ENCODE results near the gene HNRNPLL. TPM values are rescaled to one million over a fixed set of nuclear protein-coding genes. Genes with fewer than 3 reads are reported as not detected.

Gene HNRNPLL
- total RNA-seq, 2 experiments from 2014 or later: 7.6 to 47.9 TPM

GRCh38 chr2:38549851-38550250 lies 52.9 kb downstream of the HNRNPLL start:
- ChIA-PET CTCF (ENCODE audit: unreplicated experiment) (no interaction called here), POLR2A (interaction anchor here (0.5 to 1.3 kb wide), 4 partner anchors 10 to 784 kb away, joined by 3 read pairs; no protein-coding TSS in a partner anchor)
- intact Hi-C loops (cut with micrococcal nuclease; ENCODE audit: unreplicated experiment): no loop called here
- H3K36me3 ChIP-seq (ENCODE audit: insufficient read depth, low read length): no peaks in the 10 kb centered on the region
- no peaks in the 10 kb centered on the region for H3K9me2 ChIP-seq (ENCODE audit: insufficient read depth, low read length)
- H4K20me1 ChIP-seq (ENCODE audit: insufficient read depth, low read length): no peaks in the 10 kb centered on the region
- no peak for DNase-seq (ENCODE audit: low spot score)
- TF ChIP-seq EZH2phosphoT487 (IDR thresholded peaks at IDR 0.05; ENCODE audit: borderline replicate concordance, low read depth, low read length): no peak
- no peak for TF ChIP-seq CTCF (conservative IDR thresholded peaks at IDR 0.05; ENCODE audit: low read length)
- H3K79me2 ChIP-seq (ENCODE audit: insufficient read depth, low read depth, low read length): no peaks in the 10 kb centered on the region
- no TSS peak for BruUV-seq (replicated peaks)
- no peak overlapping the region for H2AFZ ChIP-seq (ENCODE audit: low read length)
- no peak overlapping the region for H3K27ac ChIP-seq (ENCODE audit: low read depth, low read length, poor library complexity, severe bottlenecking)
- H3K4me1 ChIP-seq (ENCODE audit: insufficient read depth, low read length, poor library complexity, severe bottlenecking): no peaks in the 10 kb centered on the region
- no peak overlapping the region for H3K4me2 ChIP-seq (ENCODE audit: low read length)
- no peak overlapping the region for H3K4me3 ChIP-seq (ENCODE audit: low read depth, low read length, poor library complexity, severe bottlenecking)
- H3K9me3 ChIP-seq (ENCODE audit: low read length): no peaks in the 10 kb centered on the region

GRCh38 chr2:38549071-38549704 lies 53.5 kb downstream of the HNRNPLL start:
- BruUV-seq (replicated peaks): no TSS peak
- intact Hi-C loops (cut with micrococcal nuclease; ENCODE audit: unreplicated experiment): no loop called here
- H3K4me2 ChIP-seq (ENCODE audit: low read length): no peak overlapping the region

More at GRCh38 chr2:38549071-38549704, 53.5 kb downstream of the HNRNPLL start:
- H3K4me1 ChIP-seq (ENCODE audit: insufficient read depth, low read length, poor library complexity, severe bottlenecking): no peaks in the 10 kb centered on the region
- no peak for TF ChIP-seq EZH2phosphoT487 (IDR thresholded peaks at IDR 0.05; ENCODE audit: borderline replicate concordance, low read depth, low read length)
- no peak for TF ChIP-seq CTCF (conservative IDR thresholded peaks at IDR 0.05; ENCODE audit: low read length)
- H3K9me3 ChIP-seq (ENCODE audit: low read length): no peaks in the 10 kb centered on the region
- H2AFZ ChIP-seq (ENCODE audit: low read length): no peak overlapping the region
- DNase-seq (ENCODE audit: low spot score): no peak
- ChIA-PET POLR2A (interaction anchor here (0.6 to 1.3 kb wide), 5 partner anchors 10 to 41 kb away, joined by 3 read pairs; no protein-coding TSS in a partner anchor), CTCF (ENCODE audit: unreplicated experiment) (no interaction called here)
- H3K27ac ChIP-seq (ENCODE audit: low read depth, low read length, poor library complexity, severe bottlenecking): no peak overlapping the region
- H3K4me3 ChIP-seq (ENCODE audit: low read depth, low read length, poor library complexity, severe bottlenecking): no peak overlapping the region
- no peaks in the 10 kb centered on the region for H3K9me2 ChIP-seq (ENCODE audit: insufficient read depth, low read length)
- H3K36me3 ChIP-seq (ENCODE audit: insufficient read depth, low read length): no peaks in the 10 kb centered on the region
- H4K20me1 ChIP-seq (ENCODE audit: insufficient read depth, low read length): no peaks in the 10 kb centered on the region
- H3K79me2 ChIP-seq (ENCODE audit: insufficient read depth, low read depth, low read length): no peaks in the 10 kb centered on the region
